A549 (cell line): ENCODE results near the gene SSH2. TPM values are rescaled to one million over a fixed set of nuclear protein-coding genes. Genes with fewer than 3 reads are reported as not detected.
"Not testable (repeated sequence)": the region's sequence is repeated elsewhere in the genome, so short reads cannot be mapped to it uniquely, and the experiment has no call there.

Experiments
- ATAC-seq, 2 experiments: fragments of 200-7000 bp in 1 of 2; fragments of >200 bp in 1 of 2; cut with Nextera tagmentation in 1 of 2; cut with Tn5 transposase in 1 of 2; 3 replicates each; pipeline versions ENCODE4 v1.8.0 to v1.9.1; 2018 to 2020; ENCODE audit warnings: mild to moderate bottlenecking in 1 of 2, moderate library complexity in 1 of 2
- CTCF ChIA-PET: fragments of 300-600 bp; sonication (Branson Sonifier 250); formaldehyde crosslinking; extraction: SDS; loops from one replicate; lab custom pipeline; 2021; ENCODE audit warnings: antibody characterized with exemption, inconsistent platforms; lab: Yijun Ruan, JAX
- POLR2A ChIA-PET: fragments of 350-600 bp; formaldehyde crosslinking; extraction: SDS; loops from one replicate; lab custom pipeline; 2021; ENCODE audit warnings: antibody characterized with exemption, inconsistent platforms; lab: Yijun Ruan, JAX
- DNase-seq, 2 experiments: peaks; one replicate each; pipeline versions ENCODE4 v3.0.0 to v3.0.0-alpha.2; 2011 to 2016; ENCODE audit warnings: low read depth in 1 of 2, low spot score in 1 of 2
- FAIRE-seq: peaks from 2 replicates; lab custom pipeline; 2011; peaks lifted over from hg19 to GRCh38; lab: Jason Lieb, UNC
- H3K27ac ChIP-seq, 2 experiments: fragments of >200 bp; sonication (Bioruptor Twin); formaldehyde crosslinking; 3 replicates each; pipeline ENCODE4 v1.5.1; 2016 to 2017
- H3K4me1 ChIP-seq: fragments of >200 bp; sonication (Bioruptor Twin); formaldehyde crosslinking; 3 replicates; pipeline ENCODE4 v1.6.1; 2016
- H3K4me2 ChIP-seq: fragments of >200 bp; sonication (Bioruptor Twin); formaldehyde crosslinking; 3 replicates; pipeline ENCODE4 v1.6.1; 2016
- H3K4me3 ChIP-seq: fragments of >200 bp; sonication (Bioruptor Twin); formaldehyde crosslinking; 3 replicates; pipeline ENCODE4 v1.5.1; 2016
- H3K9me3 ChIP-seq: fragments of >200 bp; sonication (Bioruptor Twin); formaldehyde crosslinking; 3 replicates; pipeline ENCODE4 v1.6.1; 2016
- CBX8 ChIP-seq: fragments of 200-600 bp; sonication (generic); IDR thresholded peaks from 2 replicates; pipeline ENCODE4 v1.6.1; 2016
- CEBPB ChIP-seq, 2 experiments: fragments of >200 bp in 1 of 2; sonication (Bioruptor Twin) in 1 of 2; formaldehyde crosslinking in 1 of 2; IDR thresholded peaks; 2 replicates each; pipeline ENCODE4 v1.6.1; 2012 to 2016
- CTCF ChIP-seq: fragments of >200 bp; sonication (Bioruptor Twin); formaldehyde crosslinking; IDR thresholded peaks from 3 replicates; pipeline ENCODE4 v1.5.1; 2016
- EHF ChIP-seq: fragments of 250-450 bp; sonication (Bioruptor Pico); IDR thresholded peaks from 2 replicates; pipeline ENCODE4 v1.5.0; 2020; ENCODE audit warnings: mild to moderate bottlenecking
- EHMT2 ChIP-seq: fragments of 200-600 bp; sonication (generic); IDR thresholded peaks from 2 replicates; pipeline ENCODE4 v1.6.1; 2016; ENCODE audit warnings: antibody characterized with exemption, low read depth, mild to moderate bottlenecking, moderate library complexity
- FOXS1 ChIP-seq: fragments of 250-450 bp; sonication (Bioruptor Pico); IDR thresholded peaks from 2 replicates; pipeline ENCODE4 v1.5.0; 2020; ENCODE audit warnings: mild to moderate bottlenecking, moderate library complexity
- GATA3 ChIP-seq: IDR thresholded peaks from 2 replicates; pipeline ENCODE4 v1.6.1; 2012; ENCODE audit warnings: borderline replicate concordance
- HOXA7 ChIP-seq: fragments of 250-450 bp; sonication (Bioruptor Pico); IDR thresholded peaks from 2 replicates; pipeline ENCODE4 v1.5.0; 2020; ENCODE audit warnings: mild to moderate bottlenecking, moderate library complexity
- JUN ChIP-seq, 2 experiments: fragments of >200 bp; sonication (Bioruptor Twin); formaldehyde crosslinking; IDR thresholded peaks; 2 replicates in 1 of 2; 3 replicates in 1 of 2; pipeline ENCODE4 v1.6.1; 2016 to 2017
- KDM5A ChIP-seq: fragments of 200-600 bp; sonication (generic); IDR thresholded peaks from 2 replicates; pipeline ENCODE4 v1.6.1; 2016; ENCODE audit warnings: antibody characterized with exemption, mild to moderate bottlenecking
- MYC ChIP-seq: IDR thresholded peaks from 2 replicates; pipeline ENCODE4 v1.6.1; 2012; ENCODE audit warnings: mild to moderate bottlenecking, inconsistent platforms, low read length, improper control_type of control experiment, borderline replicate concordance
- NR3C1 ChIP-seq: fragments of >200 bp; sonication (Bioruptor Twin); formaldehyde crosslinking; IDR thresholded peaks from 3 replicates; pipeline ENCODE4 v1.6.1; 2017
- PBX3 ChIP-seq: IDR thresholded peaks from 2 replicates; pipeline ENCODE4 v1.6.1; 2012
- RARB ChIP-seq: fragments of 250-450 bp; sonication (Bioruptor Pico); IDR thresholded peaks from 2 replicates; pipeline ENCODE4 v1.8.0; 2021; ENCODE audit warnings: mild to moderate bottlenecking, moderate library complexity
- RNF2 ChIP-seq: fragments of 200-600 bp; sonication (generic); IDR thresholded peaks from 2 replicates; pipeline ENCODE4 v1.6.1; 2016; ENCODE audit warnings: low read depth, mild to moderate bottlenecking, antibody characterized with exemption, moderate library complexity, borderline replicate concordance
- ZC3H11A ChIP-seq: fragments of 450-650 bp; IDR thresholded peaks from 2 replicates; pipeline ENCODE4 v1.6.1; 2014; ENCODE audit warnings: antibody characterized with exemption, mild to moderate bottlenecking
- ZFP36 ChIP-seq: fragments of 450-650 bp; IDR thresholded peaks from 2 replicates; pipeline ENCODE4 v1.6.1; 2014; ENCODE audit warnings: borderline replicate concordance; ENCODE audit not compliant: partially characterized antibody
- WGBS: methylation state at CpG from one replicate; pipeline ENCODE4 v1.1.6; 2017; ENCODE audit errors: missing lambda C conversion rate; 5-methylcytosine and 5-hydroxymethylcytosine counted together
- polyA plus RNA-seq, 4 experiments: library from polyadenylated mRNA; depleted of rRNA in 3 of 4; stranded (reverse); fragments of >200 nt; fragmentation: RNase III in 1 of 4; extraction: RNeasy Plus Mini Kit Qiagen cat#74134 plus additional on column Dnase treatment in 1 of 4; gene quantifications; 2 replicates in 3 of 4; 3 replicates in 1 of 4; pipeline ENCODE4 v1.2.3, GENCODE V29; 2011 to 2017
- TF ChIP-seq, protein P1 (sequence below): fragments of 450-650 bp; IDR thresholded peaks from 2 replicates; pipeline ENCODE4 v1.6.1; 2014; ENCODE audit warnings: antibody characterized with exemption
- TF ChIP-seq, protein P2 (sequence below): fragments of >200 bp; sonication (Bioruptor Twin); formaldehyde crosslinking; IDR thresholded peaks from 3 replicates; pipeline ENCODE4 v1.6.1; 2016

Gene SSH2
- polyA plus RNA-seq, 2 of the 4 experiments (the other 2 are of a cell fraction) = 20.7 to 24.5 TPM

- TF ChIP-seq GATA3 = no peak
- POLR2A ChIA-PET = no interaction called here
- no peak for DNase-seq
- H3K4me3 ChIP-seq = no peak overlapping the region
- peaks cover 3% of the 10 kb centered on the region; the same call in 2 of the 3 replicates for H3K9me3 ChIP-seq
- no peak overlapping the region for H3K27ac ChIP-seq
- no peak for ATAC-seq
- CTCF ChIA-PET = interaction anchor here (0.7 to 3.4 kb wide), 4 partner anchors 12 to 98 kb away, joined by 3 to 21 read pairs (median 3); partner anchors contain the start of gene SSH2
- no peak for FAIRE-seq
- WGBS = 95% methylated on average over 3 of the region's 3 CpGs
- H3K4me1 ChIP-seq = no peaks in the 10 kb centered on the region
- no peak overlapping the region for H3K4me2 ChIP-seq
Observed at GRCh38 chr17:29905879-29906167, 24.2 kb downstream of the SSH2 start.

- no peak for FAIRE-seq
- no peak for DNase-seq
- ChIA-PET CTCF (interaction anchor here (0.7 to 3.4 kb wide), 4 partner anchors 11 to 98 kb away, joined by 3 to 21 read pairs (median 3); partner anchors contain the start of gene SSH2), POLR2A (no interaction called here)
- H3K9me3 ChIP-seq = peaks cover 3% of the 10 kb centered on the region; the same call in 2 of the 3 replicates
- no peak overlapping the region for H3K4me3 ChIP-seq
- 68% methylated on average over 2 of the region's 3 CpGs for WGBS
- H3K4me2 ChIP-seq = no peak overlapping the region
- no peak overlapping the region for H3K27ac ChIP-seq
- TF ChIP-seq, protein P1, sequence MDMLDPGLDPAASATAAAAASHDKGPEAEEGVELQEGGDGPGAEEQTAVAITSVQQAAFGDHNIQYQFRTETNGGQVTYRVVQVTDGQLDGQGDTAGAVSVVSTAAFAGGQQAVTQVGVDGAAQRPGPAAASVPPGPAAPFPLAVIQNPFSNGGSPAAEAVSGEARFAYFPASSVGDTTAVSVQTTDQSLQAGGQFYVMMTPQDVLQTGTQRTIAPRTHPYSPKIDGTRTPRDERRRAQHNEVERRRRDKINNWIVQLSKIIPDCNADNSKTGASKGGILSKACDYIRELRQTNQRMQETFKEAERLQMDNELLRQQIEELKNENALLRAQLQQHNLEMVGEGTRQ = no peak
- TF ChIP-seq NR3C1 (no peak), JUN (IDR thresholded peaks at IDR 0.05) (no peak), HOXA7 (no peak), EHF (CRISPR knock-in tag) (no peak), CTCF (no peak), RNF2 (no peak), ZC3H11A (no peak), EHMT2 (no peak), RARB (CRISPR knock-in tag) (no peak), CEBPB (IDR thresholded peaks at IDR 0.05) (no peak), MYC (no peak), ZFP36 (no peak), GATA3 (no peak), CBX8 (no peak), KDM5A (no peak), FOXS1 (CRISPR knock-in tag) (no peak)
- TF ChIP-seq, protein P2, sequence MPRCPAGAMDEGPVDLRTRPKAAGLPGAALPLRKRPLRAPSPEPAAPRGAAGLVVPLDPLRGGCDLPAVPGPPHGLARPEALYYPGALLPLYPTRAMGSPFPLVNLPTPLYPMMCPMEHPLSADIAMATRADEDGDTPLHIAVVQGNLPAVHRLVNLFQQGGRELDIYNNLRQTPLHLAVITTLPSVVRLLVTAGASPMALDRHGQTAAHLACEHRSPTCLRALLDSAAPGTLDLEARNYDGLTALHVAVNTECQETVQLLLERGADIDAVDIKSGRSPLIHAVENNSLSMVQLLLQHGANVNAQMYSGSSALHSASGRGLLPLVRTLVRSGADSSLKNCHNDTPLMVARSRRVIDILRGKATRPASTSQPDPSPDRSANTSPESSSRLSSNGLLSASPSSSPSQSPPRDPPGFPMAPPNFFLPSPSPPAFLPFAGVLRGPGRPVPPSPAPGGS = no peak
- ATAC-seq = no peak
- H3K4me1 ChIP-seq = no peaks in the 10 kb centered on the region
Observed at GRCh38 chr17:29905086-29905878, 24.7 kb downstream of the SSH2 start.

GRCh38 chr17:29903471-29903870 lies 26.6 kb downstream of the SSH2 start:
- no peaks in the 10 kb centered on the region for H3K4me1 ChIP-seq
- H3K4me2 ChIP-seq = no peak overlapping the region
- no peak for FAIRE-seq
- no peak overlapping the region for H3K27ac ChIP-seq
- WGBS = 92% methylated on average over 2 of the region's 2 CpGs
- no peak for ATAC-seq
- DNase-seq = no peak
- CTCF ChIA-PET = interaction anchor here (0.7 to 1.4 kb wide), 3 partner anchors 8 to 296 kb away, joined by 3 to 4 read pairs (median 4); no protein-coding TSS in a partner anchor
- H3K4me3 ChIP-seq = no peak overlapping the region
- H3K9me3 ChIP-seq = peaks cover 3% of the 10 kb centered on the region; the same call in 2 of the 3 replicates
- TF ChIP-seq JUN (IDR thresholded peaks at IDR 0.05) (no peak), PBX3 (no peak)
- POLR2A ChIA-PET = no interaction called here

DNA sequence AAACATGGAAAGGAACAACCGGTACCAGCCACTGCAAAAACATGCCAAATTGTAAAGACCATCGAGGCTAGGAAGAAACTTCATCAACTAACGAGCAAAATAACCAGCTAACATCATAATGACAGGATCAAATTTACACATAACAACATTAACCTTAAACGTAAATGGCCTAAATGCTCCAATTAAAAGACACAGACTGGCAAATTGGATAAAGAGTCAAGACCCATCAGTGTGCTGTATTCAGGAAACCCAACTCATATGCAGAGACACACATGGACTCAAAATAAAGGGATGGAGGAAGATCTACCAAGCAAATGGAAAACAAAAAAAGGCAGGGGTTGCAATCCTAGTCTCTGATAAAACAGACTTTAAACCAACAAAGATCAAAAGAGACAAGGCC lies 32.9 kb downstream of the SSH2 start:
- H3K4me1 ChIP-seq, H3K9me3 ChIP-seq, POLR2A ChIA-PET, H3K27ac ChIP-seq, FAIRE-seq, ATAC-seq, H3K4me3 ChIP-seq, DNase-seq, H3K4me2 ChIP-seq: not testable (repeated sequence)
- CTCF ChIA-PET = interaction anchor here (1.3 kb wide), 1 partner anchor 124 kb away, joined by 3 read pairs; no protein-coding TSS in a partner anchor
- WGBS = 95% methylated on average over 4 of the region's 4 CpGs
